ENCODE data around the gene ENPP6.

ENPP6 gene

DNA sequence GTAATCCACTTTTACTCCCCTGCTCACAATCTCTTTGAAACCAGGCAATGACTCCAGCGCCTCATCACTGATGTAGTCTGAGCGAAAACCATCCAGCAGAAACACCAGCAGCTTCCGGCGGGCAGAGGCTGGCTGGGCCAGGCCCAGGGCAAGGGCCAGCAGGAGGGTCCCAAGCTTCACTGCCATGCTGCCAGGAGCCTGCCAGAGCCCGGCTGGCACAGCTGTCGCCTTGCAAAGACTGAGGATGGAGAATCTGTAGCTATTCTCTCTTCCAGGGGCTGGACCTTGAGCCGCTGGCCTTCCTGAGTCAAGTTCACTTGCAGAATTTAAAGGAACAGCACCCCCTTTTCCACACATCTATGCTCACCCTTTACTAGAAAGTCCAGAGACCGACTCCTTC is at the start of gene ENPP6:
Gene ENPP6, minus strand, starts transcription at position 240 of the 400 bp plus-strand sequence. Its CDS starts 54 bp downstream, at position 186.
- no peak for DNase-seq

DNA sequence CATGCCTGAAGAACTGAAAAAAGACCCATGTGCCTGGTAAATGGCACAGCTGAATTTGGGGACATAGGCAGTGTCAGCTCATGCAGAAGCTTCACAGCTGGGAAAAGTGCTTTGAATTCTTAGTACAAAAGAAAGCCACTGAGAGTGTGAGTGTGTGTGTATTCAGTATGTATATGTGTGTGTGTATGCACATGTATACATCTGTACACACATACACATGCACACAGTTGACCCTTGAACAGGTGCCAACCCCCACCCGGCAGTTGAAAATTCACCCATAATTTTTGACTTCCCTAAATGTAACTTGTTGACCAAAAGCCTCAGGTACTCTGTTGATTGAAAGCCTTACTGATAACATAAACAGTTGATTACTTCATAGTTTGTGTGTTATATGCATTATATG is 49.5 kb upstream of the ENPP6 start:
- no peak for DNase-seq

DNA sequence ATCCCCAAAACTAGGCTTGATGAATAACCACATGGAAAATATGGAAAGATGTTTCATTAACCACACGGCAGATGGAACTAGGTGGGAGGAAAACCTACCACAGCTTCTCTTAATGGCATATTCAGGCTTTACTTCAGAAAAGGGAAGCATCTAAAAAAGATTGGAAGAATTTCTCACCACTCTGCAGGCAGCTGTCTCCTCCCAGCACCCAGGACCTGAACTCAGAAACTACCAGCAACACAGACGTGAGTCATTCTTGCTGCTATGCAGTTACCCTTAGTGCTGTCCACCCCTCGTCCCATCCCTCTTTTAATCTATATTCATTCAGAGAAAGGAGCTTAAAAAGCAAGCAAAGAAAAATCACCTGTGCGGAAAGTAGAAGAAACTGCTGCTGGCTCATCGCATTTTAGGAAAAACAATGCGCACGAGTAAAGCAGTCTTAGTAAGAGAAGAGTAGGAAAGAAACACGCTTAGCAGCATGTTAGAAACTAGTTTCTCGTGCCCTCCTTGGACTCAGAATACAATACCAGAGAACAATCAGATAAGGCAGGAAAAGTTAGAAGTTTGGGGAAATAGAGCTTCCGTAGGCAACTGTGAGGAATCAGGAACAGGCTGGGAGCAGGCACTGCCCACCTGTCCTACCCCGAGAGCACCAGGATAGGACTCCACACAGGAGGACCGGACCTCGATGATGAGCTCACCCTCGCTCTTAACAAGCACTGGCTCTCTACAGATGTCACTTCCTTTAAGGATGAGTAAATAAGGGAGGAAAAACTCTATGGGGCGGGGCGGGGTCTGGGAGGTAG is 48.1 kb upstream of the ENPP6 start:
- DNase-seq = no peak

DNA sequence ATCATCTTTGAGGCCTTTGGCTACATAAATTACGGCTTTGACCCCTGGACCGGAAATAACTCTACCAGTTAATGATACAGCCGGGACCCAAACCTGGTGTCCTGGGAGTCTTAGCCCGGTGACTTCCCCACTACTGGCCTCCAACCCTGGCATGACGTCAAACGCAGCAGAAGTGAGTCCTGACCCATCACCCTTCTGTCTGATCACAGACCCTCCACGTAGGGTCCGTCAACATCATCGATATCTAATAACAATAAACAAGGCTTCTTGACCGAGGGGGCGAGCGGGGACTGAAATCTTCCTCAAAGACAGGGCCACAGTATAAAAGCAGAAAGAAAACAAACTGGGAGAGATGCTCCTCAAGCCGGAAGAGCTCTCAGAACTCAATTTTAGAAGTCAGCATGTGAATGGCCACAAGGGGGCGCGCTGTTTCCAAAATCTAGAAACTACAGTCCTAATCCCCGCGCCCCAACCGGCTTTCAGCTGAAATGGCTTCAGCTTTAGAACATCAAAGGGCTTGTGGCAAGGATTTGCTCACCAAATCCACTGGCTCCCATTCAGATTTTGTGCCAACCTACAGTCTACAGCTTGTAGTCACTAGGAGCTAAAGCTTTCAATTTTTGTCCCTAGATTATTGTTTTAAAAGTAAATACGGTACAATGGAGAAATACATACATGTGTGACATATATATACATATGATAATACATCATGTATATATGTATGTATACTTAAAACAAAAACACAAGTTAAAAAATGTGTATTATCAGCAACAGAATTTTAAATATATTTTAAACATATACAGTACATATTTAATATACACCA is 46.4 kb upstream of the ENPP6 start:
- DNase-seq = peak; percentile 94

DNA sequence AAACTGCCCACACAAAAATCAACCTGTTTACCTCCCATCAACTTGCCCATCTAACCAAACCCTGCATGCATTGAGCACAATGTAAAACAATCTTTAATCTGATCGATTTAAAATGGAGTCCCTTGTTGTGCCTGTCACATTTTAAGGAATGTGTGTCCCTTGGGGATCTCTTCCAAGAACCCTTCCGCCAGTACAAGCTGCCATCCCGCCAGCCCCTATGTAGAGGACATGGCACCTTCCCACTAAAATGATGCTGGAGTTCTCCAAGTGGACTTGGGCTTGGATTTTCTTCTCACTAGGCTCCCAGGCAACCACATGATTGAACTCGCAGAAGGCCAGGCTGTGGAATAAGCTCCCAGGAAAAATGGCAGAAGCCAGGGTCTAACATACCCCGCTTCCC is 45.8 kb upstream of the ENPP6 start:
- DNase-seq = no peak

DNA sequence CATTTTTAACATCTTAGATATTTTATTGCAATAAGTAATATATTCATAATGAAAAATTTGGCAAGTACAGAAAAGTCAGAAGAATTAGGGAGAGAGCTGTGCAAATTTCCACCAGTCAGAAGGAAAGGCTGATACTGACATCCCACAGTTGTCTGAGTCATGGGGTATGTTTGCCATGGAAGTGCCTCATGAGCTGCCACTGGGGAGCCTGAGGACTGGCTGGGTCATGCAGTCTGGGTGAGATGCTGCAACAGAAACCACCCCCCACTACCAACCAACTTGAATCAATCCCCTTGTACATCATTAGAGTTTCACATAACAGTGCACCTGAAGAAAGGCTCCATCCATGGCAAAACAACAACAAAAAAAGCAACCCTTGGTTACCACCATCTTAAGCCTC is 45.2 kb upstream of the ENPP6 start:
- DNase-seq = no peak

DNA sequence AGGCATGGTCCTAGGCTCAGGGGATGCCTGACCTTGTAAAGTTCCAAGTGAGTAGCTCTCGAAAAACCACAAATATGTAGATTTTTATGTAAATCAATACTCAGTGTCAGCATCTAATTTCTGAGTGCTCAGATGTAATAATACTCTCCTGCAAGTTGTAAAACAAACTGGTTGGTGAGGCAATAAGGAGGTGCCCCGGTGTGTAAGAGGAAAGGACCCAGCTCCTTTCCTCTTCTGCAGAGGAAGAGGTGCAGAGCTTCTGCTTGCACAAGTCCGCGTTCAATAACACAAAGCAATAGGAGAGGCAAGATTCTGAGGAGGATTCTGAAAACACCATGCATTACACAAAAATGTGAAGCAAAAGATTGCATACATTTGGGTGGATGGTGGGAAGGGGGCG is 43.6 kb upstream of the ENPP6 start:
- DNase-seq = no peak

DNA sequence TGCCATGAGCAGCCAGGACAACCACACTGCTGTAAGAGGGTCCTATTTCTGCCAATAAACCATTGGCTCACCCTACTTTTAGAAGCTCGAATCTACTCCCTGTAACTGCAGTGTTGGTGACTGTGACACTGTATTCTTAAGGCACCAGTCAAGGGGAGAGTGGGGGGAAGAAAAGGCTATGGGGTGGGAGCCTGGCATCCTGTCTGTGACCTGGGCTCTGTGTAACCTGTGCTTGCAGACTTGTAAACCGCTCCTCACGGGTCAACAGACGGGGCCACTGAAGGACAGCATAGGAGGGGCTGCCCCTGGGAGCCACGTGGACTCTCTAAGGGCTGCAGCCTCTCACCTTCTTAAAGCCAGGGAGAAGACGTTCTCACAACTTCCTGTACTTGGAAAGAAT is 42.2 kb upstream of the ENPP6 start:
- peak; percentile 5 for DNase-seq

DNA sequence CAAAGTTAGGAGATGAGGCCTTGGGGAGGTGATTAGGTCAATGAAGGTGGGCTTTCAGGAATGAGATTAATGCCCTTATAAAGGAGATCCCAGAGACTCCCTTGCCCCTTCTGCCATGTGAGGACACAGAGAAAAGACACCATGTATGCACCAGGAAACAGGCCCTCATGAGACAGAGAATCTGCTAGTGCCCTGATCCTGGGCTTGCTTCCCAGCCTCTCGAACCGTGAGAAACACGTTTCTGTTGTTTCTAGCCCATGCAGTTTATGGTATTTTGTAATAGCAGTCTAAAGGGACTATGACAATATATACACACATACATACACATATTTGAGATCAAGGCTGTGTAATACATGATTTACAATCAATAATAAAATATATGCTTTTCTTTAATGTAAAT is 41.4 kb upstream of the ENPP6 start:
- no peak for DNase-seq

DNA sequence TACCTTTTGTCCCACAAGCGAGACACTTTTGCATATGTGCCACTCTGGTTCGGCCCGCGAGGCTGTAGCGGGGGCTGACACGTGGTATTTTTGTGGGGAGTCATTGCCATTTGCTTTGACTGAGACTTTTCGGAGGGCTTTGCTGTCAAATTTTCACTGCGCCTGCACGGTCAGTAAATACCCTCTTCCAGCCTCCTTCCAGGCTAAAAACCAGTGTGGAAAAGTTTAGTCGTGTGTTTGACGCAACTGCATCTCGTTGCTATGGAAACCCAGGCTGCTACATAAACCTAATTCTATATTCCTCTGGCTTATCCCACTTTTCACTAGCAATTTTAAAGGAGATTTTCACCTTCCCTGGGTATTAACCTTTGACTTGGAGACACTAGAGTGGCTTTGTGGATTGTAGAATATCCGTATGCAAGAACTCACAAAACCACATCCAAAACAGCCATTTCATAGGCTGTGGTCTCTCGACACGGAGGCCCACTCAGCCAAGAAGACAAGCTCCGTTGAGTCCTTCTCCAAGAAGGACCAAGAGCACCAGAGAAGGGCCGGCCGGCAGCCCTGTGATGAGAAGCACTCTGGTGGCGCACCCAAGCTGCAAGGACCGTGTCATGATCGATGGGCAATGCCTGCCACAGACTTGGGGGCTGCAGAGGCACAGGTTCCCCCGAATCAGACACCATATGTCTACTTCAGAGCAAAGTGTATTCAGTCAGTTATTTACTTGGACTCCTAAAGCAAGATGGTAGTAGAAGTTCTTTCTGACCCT is 38.4 kb upstream of the ENPP6 start:
- no peak for DNase-seq

DNA sequence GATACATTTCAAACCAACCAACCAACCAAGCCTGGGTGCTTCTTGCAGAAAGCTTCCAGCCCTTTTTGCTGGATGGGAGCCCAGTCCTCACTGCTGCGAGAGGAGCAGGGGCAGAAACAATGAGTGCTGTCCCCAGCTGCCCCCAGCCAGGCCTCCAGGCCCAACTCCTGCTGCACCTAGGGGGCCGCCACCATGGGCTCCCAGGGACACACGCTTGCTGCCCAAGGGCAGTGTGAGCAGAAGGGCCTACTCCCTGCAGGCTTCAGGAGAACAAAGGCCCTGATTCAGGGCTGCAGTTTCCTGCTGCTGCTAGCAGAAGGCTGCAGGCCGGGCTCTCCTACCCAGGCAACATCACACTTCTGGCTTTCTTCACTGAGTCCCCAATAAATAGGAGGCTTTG is 37.7 kb upstream of the ENPP6 start:
- DNase-seq = no peak

DNA sequence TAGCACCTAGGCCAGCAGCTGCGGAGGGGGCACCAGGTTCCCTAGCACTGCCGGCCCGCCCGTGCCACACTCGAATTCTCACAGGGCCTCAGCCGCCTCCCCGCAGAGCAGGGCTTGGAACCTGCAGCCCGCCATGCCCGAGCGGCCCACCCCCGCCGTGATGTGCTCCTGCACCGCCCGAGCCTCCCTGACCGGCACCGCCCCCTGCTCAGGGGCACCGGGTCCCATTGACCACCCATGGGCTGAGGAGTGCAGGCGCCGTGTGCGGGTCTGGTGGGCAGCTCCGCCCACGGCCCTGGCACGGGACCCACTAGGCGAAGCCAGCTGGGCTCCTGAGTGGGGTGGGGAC is 35.4 kb upstream of the ENPP6 start:
- DNase-seq = no peak

DNA sequence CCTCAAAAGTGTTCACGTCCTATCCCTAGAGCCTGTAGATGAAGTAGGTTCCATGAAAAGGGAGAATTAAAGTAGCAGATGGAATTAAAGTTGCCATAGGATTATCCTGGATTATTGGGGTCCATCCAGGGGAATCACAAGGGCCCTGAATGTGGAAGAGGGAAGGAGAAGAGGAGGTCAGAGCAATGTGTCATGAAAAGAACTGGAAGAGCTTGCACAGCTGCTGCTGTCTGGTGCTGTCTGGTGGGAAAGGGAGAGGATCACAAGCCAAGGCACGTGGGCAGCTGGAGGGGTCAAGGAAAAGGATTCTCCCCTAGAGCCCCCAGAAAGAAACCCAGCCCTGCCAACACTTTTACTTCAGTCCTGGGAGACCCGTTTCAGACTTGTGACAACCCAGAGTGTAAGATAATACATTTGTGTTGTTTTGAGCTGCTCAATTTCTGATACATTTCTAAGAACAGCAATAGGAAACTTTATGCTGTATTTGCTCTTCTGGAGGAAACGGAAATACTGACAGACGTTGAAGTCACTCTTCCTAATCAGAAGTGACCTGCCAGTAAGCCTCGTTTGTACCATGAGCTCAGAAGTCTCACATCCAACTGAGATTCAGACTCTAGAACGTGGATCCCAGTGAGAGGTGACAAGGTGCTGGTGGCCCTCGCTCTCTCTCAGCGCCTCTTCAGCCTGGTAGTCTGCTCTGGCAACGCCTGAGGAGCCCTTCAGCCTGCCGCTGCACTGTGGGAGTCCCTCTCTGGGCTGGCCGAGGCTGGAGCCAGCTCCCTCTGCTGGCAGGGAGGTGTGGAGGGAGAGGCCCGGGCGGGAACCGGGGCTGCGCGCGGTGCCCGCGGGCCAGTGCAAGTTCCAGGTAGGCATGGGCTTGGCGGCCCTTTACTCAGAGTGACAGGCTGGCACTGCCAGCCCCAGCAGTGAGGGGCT is 34.7 kb upstream of the ENPP6 start:
- DNase-seq = peak; percentile 72

DNA sequence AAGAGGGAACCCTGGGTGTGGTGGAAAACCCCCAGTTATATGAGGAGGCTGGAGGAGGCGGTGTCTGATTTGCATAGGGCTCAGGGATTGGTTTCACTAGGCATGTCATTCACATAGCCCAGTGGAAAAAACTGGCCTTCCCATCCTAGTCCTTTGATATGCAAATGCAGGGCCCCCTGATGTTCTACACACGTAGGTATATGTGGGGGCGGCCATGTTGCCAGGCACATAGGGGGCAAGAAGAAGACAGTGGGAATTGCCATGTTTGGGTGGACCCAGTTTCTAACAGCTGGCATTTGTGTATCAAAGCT is 34.0 kb upstream of the ENPP6 start:
- DNase-seq = peak; percentile 5

DNA sequence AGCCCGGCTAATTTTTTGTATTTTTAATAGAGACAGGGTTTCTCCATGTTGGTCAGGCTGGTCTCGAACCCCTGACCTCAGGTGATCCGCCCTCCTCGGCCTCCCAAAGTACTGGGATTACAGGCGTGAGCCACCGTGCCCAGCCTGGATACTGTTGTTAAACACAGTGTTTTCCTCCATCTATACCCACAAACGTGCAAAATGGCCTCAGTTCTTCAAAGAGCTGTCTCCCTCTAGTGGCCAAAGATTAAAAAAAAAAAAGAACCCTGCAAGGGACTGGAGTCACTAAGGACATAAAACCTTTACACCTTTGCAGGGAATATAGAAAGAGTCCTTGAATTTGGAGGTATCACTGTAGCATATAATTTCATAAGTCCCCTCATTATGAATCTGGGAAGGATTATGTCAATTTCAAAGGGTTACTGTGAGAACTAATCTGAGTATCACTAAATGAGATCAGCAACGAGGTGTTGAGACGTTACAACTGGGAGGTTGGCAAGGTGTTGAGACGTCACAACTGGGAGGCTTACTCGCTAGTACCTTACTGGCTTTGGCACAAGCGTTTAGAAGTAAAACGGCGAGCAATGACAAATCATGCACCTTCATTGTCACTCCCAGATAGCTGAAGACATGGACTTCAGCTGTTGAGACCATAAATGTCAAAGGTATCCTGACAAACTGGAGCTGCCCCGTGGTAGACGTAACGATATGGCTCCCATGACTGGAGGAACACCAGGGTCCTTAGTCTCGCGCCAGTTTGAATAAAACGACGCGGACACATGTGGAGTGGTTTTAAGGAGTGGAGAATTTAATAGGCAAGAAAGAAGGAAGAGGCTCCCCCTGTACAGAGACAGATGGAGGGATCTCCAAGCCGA is 33.4 kb upstream of the ENPP6 start:
- peak; percentile 68 for DNase-seq

DNA sequence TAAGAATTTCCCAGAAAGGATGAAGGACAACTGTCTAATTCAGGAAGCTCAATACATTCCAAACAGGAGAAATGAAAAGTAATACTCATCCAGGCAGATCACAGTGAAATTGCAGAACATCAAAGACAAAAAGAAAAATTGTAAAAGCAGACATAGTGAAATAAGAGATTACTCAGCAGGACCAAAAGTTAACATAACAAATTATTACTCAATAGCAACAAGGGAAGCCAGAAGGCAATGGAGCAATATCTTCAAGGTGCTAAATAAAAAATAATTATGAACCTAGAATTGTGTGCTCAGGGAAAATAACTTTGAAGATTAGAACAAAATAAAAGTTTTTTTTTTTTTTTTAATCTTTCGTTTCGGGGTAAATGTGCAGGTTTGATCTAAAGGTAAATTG is 30.5 kb upstream of the ENPP6 start:
- DNase-seq = no peak

DNA sequence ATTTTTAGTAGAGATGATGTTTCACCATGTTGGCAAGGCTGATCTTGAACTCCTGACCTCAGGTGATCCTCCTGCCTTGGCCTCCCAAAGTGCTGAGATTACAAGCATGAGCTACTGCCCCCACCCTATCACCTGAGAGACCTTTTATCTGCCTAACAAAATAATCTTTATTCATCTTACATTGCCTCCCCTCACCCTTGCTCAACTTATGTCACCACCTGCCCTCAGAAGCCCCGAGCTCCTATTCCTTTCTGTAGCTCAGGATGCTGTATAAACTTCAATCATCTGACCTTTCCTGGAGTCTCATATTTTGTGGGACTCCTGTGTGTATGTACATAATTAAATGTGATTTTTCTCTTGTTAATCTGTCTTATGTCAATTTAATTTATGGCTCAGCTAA is 29.7 kb upstream of the ENPP6 start:
- no peak for DNase-seq

DNA sequence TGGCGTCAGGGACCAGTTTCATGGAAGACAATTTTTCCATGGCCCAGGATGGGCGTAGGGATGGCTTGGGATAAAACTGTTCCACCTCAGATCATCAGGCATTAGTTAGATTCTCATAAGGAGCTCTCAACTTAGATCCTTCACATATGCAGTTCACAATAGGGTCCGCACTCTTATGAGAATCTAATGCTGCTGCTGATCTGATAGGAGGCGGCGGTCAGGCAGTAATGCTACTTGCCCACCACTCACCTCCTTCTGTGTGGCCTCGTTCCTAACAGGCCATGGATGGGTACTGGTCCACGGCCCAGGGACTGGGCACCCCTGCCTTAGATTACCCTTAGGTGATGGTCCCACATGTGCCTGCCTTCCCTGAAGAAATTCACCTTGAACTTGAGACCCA is 28.8 kb upstream of the ENPP6 start:
- DNase-seq = no peak

DNA sequence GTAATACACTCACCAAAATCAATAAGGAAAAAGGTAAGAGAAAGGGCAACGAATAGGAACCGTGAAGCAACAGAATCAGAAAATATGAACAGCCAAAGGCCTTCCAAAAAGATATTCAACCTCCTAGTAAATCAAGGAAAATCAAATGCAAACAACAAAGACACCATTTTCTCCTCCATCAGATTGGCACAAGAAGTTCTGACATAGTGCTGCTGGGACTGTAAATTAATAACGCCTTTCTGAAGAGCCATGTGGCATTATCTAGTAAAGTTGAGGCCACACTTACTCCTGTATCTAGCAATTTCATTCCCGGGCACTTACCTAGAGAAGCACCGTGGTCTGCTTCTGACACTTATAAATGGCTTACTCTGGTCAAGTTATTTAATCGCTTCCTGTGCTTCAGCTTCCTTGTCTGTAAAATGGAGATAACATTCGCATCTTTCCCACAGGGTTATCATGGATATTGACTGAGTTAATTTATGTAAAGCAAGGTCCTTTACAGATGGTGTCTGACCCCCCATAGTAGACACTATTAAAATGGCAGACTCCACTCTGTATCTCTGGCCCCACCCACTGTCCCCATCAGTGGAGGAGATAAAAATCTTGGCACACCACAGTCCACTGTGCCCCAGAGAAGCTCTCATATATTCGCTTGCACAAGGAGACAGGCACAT is 20.5 kb upstream of the ENPP6 start:
- no peak for DNase-seq

DNA sequence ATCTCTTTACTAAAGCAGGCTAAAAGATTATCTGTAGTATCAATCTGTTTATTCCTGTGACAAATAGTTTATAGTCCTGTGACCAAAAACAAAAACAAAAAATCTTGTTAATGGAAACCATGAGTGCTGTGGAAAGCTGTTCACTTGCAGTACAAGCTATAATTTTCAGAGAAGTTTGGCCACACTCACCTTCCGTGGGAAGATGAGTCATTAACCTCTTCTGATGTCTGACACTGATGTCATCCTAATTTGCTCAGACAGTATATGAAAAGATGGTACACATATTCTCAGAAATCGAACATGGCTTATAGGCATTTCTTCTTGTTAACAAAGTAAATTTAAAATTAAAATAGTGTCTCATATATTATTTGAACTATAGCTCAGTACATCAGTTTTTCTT is 19.9 kb upstream of the ENPP6 start:
- no peak for DNase-seq

DNA sequence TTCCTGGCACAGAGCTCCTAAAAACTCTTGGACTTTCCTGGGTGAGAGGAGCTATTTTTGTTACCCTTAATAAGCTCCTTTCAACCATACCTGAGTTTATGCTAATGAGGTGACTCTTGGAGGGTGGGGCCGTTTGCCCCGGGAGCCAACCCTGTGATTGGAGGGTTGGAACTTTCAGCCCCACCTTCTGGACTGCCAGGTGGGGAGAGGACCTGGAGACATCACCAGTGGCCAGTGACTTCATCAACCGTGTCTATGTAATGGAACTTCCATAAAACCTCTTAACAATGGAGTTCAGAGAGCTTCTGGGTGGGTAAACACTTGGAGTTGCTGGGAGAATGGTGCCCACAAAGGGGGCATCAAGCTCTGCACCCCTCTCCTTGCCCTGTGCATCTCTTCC is 17.9 kb upstream of the ENPP6 start:
- DNase-seq = no peak

Data from NCI-H82 (cell line).